Left renal pelvis (tissue), 4 donors: ENCODE measurements around the gene GPC1. TPM values are rescaled to one million over a fixed set of nuclear protein-coding genes. Genes with fewer than 3 reads are reported as not detected.

Experiments used
- DNase-seq, 4 donors: peaks; one replicate each; pipeline ENCODE4 v3.0.0-alpha.2; 2013; ENCODE audit warnings: low read depth in 4 of 4, low spot score in 3 of 4
- polyA plus RNA-seq, 4 donors: library from polyadenylated mRNA; unstranded; fragments of 120-200 nt; gene quantifications; one replicate each; pipeline ENCODE4 v1.2.1, GENCODE V29; 2013; ENCODE audit not compliant: insufficient read length in 4 of 4

The GPC1 gene
- polyA plus RNA-seq, 4 donors = 31.7 to 77.1 (median 38.3) TPM

GRCh38 chr2:240453461-240454105 lies 18.1 kb downstream of the GPC1 start:
- DNase-seq = no peak

- no peak for DNase-seq
These were observed 18.8 kb downstream of the GPC1 start for GRCh38 chr2:240454106-240454901.

GRCh38 chr2:240455272-240455646 lies 19.8 kb downstream of the GPC1 start:
- DNase-seq = no peak

GRCh38 chr2:240455647-240456446 lies 20.4 kb downstream of the GPC1 start:
- no peak for DNase-seq

GRCh38 chr2:240456447-240457222 lies 21.2 kb downstream of the GPC1 start:
- DNase-seq = no peak

GRCh38 chr2:240457223-240458043 lies 22.0 kb downstream of the GPC1 start:
- no peak for DNase-seq

- DNase-seq = no peak
These were observed 22.8 kb downstream of the GPC1 start for GRCh38 chr2:240458044-240458899.

GRCh38 chr2:240458900-240459391 lies 23.5 kb downstream of the GPC1 start:
- DNase-seq = no peak

GRCh38 chr2:240459401-240460252 lies 24.2 kb downstream of the GPC1 start:
- DNase-seq = no peak

GRCh38 chr2:240460253-240460711 lies 24.8 kb downstream of the GPC1 start:
- DNase-seq = no peak

GRCh38 chr2:240460781-240461431 lies 25.4 kb downstream of the GPC1 start:
- no peak for DNase-seq

GRCh38 chr2:240461471-240462072 lies 26.1 kb downstream of the GPC1 start:
- DNase-seq = no peak

- DNase-seq = no peak
These were observed 26.7 kb downstream of the GPC1 start for GRCh38 chr2:240462073-240462706.

- no peak for DNase-seq
These were observed 27.3 kb downstream of the GPC1 start for GRCh38 chr2:240462707-240463273.

- DNase-seq = no peak
These were observed 27.9 kb downstream of the GPC1 start for GRCh38 chr2:240463274-240463865.
